K562 (cell line): ENCODE data around the gene GATA1. TPM values are rescaled to one million over a fixed set of nuclear protein-coding genes. Genes with fewer than 3 reads are reported as not detected.

Experiments
- ESRRA ChIP-seq: fragments of 450-650 bp; IDR thresholded peaks from 2 replicates; pipeline ENCODE4 v1.6.1; 2014; ENCODE audit warnings: low read depth, mild to moderate bottlenecking, moderate library complexity, borderline replicate concordance
- HDAC1 ChIP-seq, 2 experiments: fragments of 450-650 bp; IDR thresholded peaks; 2 replicates each; pipeline ENCODE4 v1.6.1; 2016 to 2017; ENCODE audit warnings: inconsistent platforms in 1 of 2, mild to moderate bottlenecking in 1 of 2, moderate library complexity in 1 of 2
- HLTF ChIP-seq: fragments of 450-650 bp; IDR thresholded peaks from 2 replicates; pipeline ENCODE4 v1.6.1; 2016
- STAG1 ChIP-seq: sonication (generic); formaldehyde crosslinking; IDR thresholded peaks from 2 replicates; pipeline ENCODE4 v1.5.0; 2020; ENCODE audit warnings: missing genetic modification reagents, borderline replicate concordance
- ZNF197 ChIP-seq: fragments of 200-800 bp; sonication (Bioruptor generic); IDR thresholded peaks from 2 replicates; pipeline ENCODE4 v1.6.1; 2016; ENCODE audit warnings: low read depth, missing genetic modification characterization, missing compliant biosample characterization
- ZNF668 ChIP-seq: fragments of 250-450 bp; sonication (Bioruptor Pico); IDR thresholded peaks from 2 replicates; pipeline ENCODE4 v1.8.0; 2022; ENCODE audit warnings: mild to moderate bottlenecking, inconsistent platforms
- polyA plus RNA-seq, 8 experiments: library from polyadenylated mRNA; depleted of rRNA in 4 of 8; stranded (reverse) in 5 of 8; unstranded in 3 of 8; fragments of >200 nt; fragmentation: Nextera tagmentation in 2 of 8; fragmentation: Illumina TruSeq in 1 of 8; extraction: Ambion mirVana in 2 of 8; extraction: Trizol in 1 of 8; gene quantifications; 2 replicates each; pipeline versions ENCODE4 v1.2.1 to v1.2.3, GENCODE V29; 2011 to 2014; ENCODE audit warnings: inconsistent platforms in 1 of 8, missing spikeins in 1 of 8
- total RNA-seq, 7 experiments: library from RNA; depleted of rRNA in 6 of 7; stranded (reverse); fragments of >200 nt in 6 of 7; fragmentation: Illumina TruSeq in 2 of 7; extraction: Trizol in 2 of 7; gene quantifications; 2 replicates each; pipeline versions ENCODE4 v1.2.1 to v1.2.3, GENCODE V29; 2011 to 2021; ENCODE audit warnings: low replicate concordance in 1 of 7
- TF ChIP-seq, protein P1 (sequence below): fragments of 450-650 bp; IDR thresholded peaks from 2 replicates; pipeline ENCODE4 v1.7.0; 2016; ENCODE audit warnings: borderline replicate concordance
- TF ChIP-seq, protein P2 (sequence below): fragments of 450-650 bp; IDR thresholded peaks from 2 replicates; pipeline ENCODE4 v1.6.1; 2016
- TF ChIP-seq, protein P3 (sequence below), 2 experiments: fragments of 450-650 bp; IDR thresholded peaks; 2 replicates each; pipeline ENCODE4 v1.6.1; 2016

GATA1 gene
- total and polyA plus RNA-seq, 9 of the 15 experiments (the other 6 are each of a cell fraction or from before 2014, with no cell fraction given): 11.9 to 291 (median 116) TPM

DNA sequence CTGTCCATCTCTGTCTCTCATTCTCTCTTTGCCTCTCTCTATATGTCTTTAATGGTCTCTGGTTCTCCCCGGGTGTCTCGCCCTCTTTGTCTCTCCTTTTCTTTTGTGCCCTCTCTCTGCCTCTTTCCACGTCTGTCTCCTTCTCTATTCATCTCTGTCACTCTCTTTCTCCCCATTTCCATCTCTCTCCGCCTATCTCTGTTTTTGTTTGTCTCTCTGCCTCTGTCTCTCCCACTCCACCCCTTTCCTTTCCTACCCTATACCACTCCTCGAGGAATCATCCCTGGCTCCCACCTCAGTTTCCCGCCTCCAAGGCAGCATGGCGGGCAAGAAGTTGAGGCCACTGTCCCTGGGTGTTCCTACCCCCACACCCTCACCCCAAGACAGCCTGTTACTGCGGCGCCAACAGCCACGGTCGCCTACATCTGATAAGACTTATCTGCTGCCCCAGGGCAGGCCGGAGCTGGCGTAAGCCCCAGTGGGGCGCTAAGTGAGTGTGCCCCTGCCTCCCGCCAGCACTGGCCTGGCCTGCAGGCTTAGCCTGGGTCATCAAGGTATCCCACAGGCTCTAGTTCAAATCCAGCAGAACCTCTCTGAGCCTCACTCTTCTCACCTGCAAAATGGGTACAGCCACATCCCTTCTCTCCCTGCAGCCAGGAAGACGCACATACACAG is 713 bp upstream of the GATA1 start (continued):
- TF ChIP-seq STAG1 (CRISPR knock-in tag): no peak
- peak; percentile 44; the same call in 1 of the 2 replicates for TF ChIP-seq ESRRA
- TF ChIP-seq, protein P1, sequence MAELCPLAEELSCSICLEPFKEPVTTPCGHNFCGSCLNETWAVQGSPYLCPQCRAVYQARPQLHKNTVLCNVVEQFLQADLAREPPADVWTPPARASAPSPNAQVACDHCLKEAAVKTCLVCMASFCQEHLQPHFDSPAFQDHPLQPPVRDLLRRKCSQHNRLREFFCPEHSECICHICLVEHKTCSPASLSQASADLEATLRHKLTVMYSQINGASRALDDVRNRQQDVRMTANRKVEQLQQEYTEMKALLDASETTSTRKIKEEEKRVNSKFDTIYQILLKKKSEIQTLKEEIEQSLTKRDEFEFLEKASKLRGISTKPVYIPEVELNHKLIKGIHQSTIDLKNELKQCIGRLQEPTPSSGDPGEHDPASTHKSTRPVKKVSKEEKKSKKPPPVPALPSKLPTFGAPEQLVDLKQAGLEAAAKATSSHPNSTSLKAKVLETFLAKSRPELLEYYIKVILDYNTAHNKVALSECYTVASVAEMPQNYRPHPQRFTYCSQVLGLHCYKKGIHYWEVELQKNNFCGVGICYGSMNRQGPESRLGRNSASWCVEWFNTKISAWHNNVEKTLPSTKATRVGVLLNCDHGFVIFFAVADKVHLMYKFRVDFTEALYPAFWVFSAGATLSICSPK: 0 out of 2 replicates have a peak, but pooled peaks have one; percentile 86
- TF ChIP-seq, protein P2, sequence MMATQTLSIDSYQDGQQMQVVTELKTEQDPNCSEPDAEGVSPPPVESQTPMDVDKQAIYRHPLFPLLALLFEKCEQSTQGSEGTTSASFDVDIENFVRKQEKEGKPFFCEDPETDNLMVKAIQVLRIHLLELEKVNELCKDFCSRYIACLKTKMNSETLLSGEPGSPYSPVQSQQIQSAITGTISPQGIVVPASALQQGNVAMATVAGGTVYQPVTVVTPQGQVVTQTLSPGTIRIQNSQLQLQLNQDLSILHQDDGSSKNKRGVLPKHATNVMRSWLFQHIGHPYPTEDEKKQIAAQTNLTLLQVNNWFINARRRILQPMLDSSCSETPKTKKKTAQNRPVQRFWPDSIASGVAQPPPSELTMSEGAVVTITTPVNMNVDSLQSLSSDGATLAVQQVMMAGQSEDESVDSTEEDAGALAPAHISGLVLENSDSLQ: peak; percentile 81
- 0 out of 2 replicates have a peak, but pooled peaks have one; percentile 33 for TF ChIP-seq ZNF668 (CRISPR knock-in tag)
- TF ChIP-seq HLTF: peak; percentile 78; the same call in 1 of the 2 replicates
- TF ChIP-seq HDAC1 (IDR thresholded peaks at IDR 0.05): peak in 1 of 2 experiments; percentile 67; a peak in 3 of 4 replicates
- TF ChIP-seq ZNF197 (CRISPR knock-in tag): 0 out of 2 replicates have a peak, but pooled peaks have one; percentile 36
- TF ChIP-seq, protein P3, sequence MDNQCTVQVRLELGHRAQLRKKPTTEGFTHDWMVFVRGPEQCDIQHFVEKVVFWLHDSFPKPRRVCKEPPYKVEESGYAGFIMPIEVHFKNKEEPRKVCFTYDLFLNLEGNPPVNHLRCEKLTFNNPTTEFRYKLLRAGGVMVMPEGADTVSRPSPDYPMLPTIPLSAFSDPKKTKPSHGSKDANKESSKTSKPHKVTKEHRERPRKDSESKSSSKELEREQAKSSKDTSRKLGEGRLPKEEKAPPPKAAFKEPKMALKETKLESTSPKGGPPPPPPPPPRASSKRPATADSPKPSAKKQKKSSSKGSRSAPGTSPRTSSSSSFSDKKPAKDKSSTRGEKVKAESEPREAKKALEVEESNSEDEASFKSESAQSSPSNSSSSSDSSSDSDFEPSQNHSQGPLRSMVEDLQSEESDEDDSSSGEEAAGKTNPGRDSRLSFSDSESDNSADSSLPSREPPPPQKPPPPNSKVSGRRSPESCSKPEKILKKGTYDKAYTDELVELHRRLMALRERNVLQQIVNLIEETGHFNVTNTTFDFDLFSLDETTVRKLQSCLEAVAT (IDR thresholded peaks at IDR 0.05): peak; percentile 32 to 54; a peak in 2 of 4 replicates
